Measurements from ENCODE around the gene PDPN. TPM values are rescaled to one million over a fixed set of nuclear protein-coding genes. Genes with fewer than 3 reads are reported as not detected.

Gene PDPN
- total and polyA plus RNA-seq, 2 of the 4 experiments (the other 2 are of a cell fraction): 0.31 TPM; not detected in 1

DNA sequence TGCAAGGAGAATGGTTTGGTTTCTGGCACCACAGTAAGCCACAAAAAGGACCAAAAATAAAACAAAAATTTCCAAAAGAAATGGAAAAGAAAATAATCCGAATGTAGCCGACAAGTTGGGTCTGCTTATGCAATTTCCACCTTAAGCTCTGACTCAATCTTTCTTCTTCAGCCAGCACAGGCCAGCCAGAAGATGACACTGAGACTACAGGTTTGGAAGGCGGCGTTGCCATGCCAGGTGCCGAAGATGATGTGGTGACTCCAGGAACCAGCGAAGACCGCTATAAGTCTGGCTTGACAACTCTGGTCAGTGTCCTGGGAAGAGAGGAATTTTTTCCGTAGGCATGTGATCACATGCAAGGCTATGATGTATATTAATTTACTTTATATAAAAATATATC is 23.4 kb downstream of the PDPN start:
- Histone ChIP-seq H3K4me3 (ENCODE audit: insufficient read depth, low read depth, low read length) (no peak overlapping the region), H2BK5ac (ENCODE audit: low read depth, low read length, poor library complexity, severe bottlenecking) (no peak overlapping the region), H3K9ac (ENCODE audit: low read depth, low read length) (no peak overlapping the region), H2AK5ac (ENCODE audit: low read depth, low read length) (no peak overlapping the region), H3K4me2 (ENCODE audit: low read depth, low read length) (no peak overlapping the region), H2BK20ac (ENCODE audit: low read depth, low read length) (no peak overlapping the region), H2BK15ac (ENCODE audit: low read depth, low read length) (no peak overlapping the region), H3K9me3 (ENCODE audit: control insufficient read depth, insufficient read depth, low read length) (peaks cover 12% of the 10 kb centered on the region; the same call in 1 of the 2 replicates), H2AFZ (replicated peaks; ENCODE audit: low read length, poor library complexity) (no peak overlapping the region), H3K14ac (replicated peaks; ENCODE audit: low read depth, low read length) (no peak overlapping the region), H3K4me1 (ENCODE audit: control insufficient read depth, insufficient read depth, low read length) (no peaks in the 10 kb centered on the region; the same call in 1 of the 2 replicates), H3K9me1 (ENCODE audit: insufficient read depth, low read length) (no peaks in the 10 kb centered on the region), H2AK9ac (replicated peaks; ENCODE audit: low read depth, low read length, poor library complexity) (no peak overlapping the region), H2BK120ac (ENCODE audit: low read depth, low read length) (no peak overlapping the region), H3K79me1 (ENCODE audit: low read depth in 1 of 2, low read length in 2 of 2) (no peaks in the 10 kb centered on the region), H4K91ac (ENCODE audit: insufficient read depth, low read depth, low read length) (no peak overlapping the region), H3K27me3 (ENCODE audit: control insufficient read depth, insufficient read depth, low read length) (no peaks in the 10 kb centered on the region), H3K18ac (ENCODE audit: low read depth, low read length) (no peak overlapping the region), H3K27ac (ENCODE audit: insufficient read depth, low read length) (no peak overlapping the region), H4K8ac (ENCODE audit: low read depth in 2 of 2, low read length in 2 of 2) (no peak overlapping the region), H4K5ac (ENCODE audit: low read depth, low read length) (no peak overlapping the region), H3K23ac (ENCODE audit: low read depth, low read length) (no peak overlapping the region), H4K20me1 (ENCODE audit: insufficient read depth, low read length) (no peaks in the 10 kb centered on the region), H3K36me3 (ENCODE audit: control insufficient read depth, insufficient read depth, low read length) (peaks cover 1% of the 10 kb centered on the region; the same call in 1 of the 2 replicates), H3K4ac (ENCODE audit: low read depth, low read length) (no peak overlapping the region), H3K56ac (ENCODE audit: extremely low read depth, insufficient read depth, low read length) (no peak overlapping the region)
- intact Hi-C loops (cut with micrococcal nuclease): no loop called here
- in situ Hi-C loops (cut with MboI; ENCODE audit: low sequenced_read_pairs): no loop called here
- CTCF ChIA-PET: no interaction called here
- DNase-seq (no peak), ATAC-seq (ENCODE audit: low read depth) (no peak)
- BruUV-seq (replicated peaks): no TSS peak
- POLR2A ChIA-PET (ENCODE audit: unreplicated experiment): no interaction called here
- no CpG with 5 or more reads among the region's 8 CpGs for WGBS, 2 experiments (ENCODE audit: extremely low coverage in 2 of 2, insufficient read length in 1 of 2)
- TF ChIP-seq RFX5 (IDR thresholded peaks at IDR 0.05; ENCODE audit: low read depth, low read length) (no peak), ELK1 (IDR thresholded peaks at IDR 0.05; ENCODE audit: borderline replicate concordance, low read depth, low read length) (no peak), POLR2A (IDR thresholded peaks at IDR 0.05; ENCODE audit: low read depth, low read length) (no peak)
- dilution Hi-C loops (cut with HindIII; ENCODE audit: low sequenced_read_pairs, unreplicated experiment): no loop called here

Measured in IMR-90 (cell line).